ENCODE data around the gene OR5D14.

The OR5D14 gene

DNA sequence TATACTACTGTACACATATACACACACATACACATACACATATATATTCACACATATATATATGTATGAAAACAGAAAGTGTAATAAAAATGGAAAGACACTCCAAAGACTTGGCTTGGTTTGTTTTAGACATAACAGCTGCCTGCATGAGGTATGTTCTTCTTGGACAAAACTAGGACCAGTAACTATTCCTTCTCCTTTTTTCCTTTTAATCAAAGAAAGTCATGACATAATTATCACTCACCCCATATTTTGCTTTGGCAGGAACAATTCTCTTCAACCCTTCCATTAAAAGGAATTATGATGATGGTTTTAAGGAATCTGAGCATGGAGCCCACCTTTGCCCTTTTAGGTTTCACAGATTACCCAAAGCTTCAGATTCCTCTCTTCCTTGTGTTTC is at the start of gene OR5D14:
Gene OR5D14 (plus strand): TSS at position 301 of the 400 bp plus-strand sequence. CDS start 0 bp downstream, at position 301.
- Histone ChIP-seq H2AFZ (ENCODE audit: low read length) (no peak within 1 kb of the TSS), H3K36me3 (replicated peaks; ENCODE audit: insufficient read depth, low read length) (no peaks in the 10 kb centered on the region), H3F3A (ENCODE audit: insufficient read depth, low read length) (no peaks in the 10 kb centered on the region), H3K79me2 (ENCODE audit: low read length) (no peaks in the 10 kb centered on the region), H3K9me3 (replicated peaks; ENCODE audit: insufficient read depth, low read length) (no peaks in the 10 kb centered on the region), H3K4me2 (ENCODE audit: low read depth, low read length) (no peak within 1 kb of the TSS), H4K20me1 (ENCODE audit: insufficient read depth, low read length) (no peaks in the 10 kb centered on the region), H3K9ac (ENCODE audit: low read length) (no peak within 1 kb of the TSS), H3K9me2 (replicated peaks; ENCODE audit: insufficient read depth, low read length) (no peaks in the 10 kb centered on the region), H3K27ac (ENCODE audit: low read length) (no peak within 1 kb of the TSS), H3K27me3 (replicated peaks; ENCODE audit: insufficient read depth, low read length) (no peaks in the 10 kb centered on the region), H3K4me3 (ENCODE audit: low read length) (no peak within 1 kb of the TSS), H3K4me1 (ENCODE audit: low read length) (no peaks in the 10 kb centered on the region)
- DNase-seq: no peak
- TF ChIP-seq, protein P1, sequence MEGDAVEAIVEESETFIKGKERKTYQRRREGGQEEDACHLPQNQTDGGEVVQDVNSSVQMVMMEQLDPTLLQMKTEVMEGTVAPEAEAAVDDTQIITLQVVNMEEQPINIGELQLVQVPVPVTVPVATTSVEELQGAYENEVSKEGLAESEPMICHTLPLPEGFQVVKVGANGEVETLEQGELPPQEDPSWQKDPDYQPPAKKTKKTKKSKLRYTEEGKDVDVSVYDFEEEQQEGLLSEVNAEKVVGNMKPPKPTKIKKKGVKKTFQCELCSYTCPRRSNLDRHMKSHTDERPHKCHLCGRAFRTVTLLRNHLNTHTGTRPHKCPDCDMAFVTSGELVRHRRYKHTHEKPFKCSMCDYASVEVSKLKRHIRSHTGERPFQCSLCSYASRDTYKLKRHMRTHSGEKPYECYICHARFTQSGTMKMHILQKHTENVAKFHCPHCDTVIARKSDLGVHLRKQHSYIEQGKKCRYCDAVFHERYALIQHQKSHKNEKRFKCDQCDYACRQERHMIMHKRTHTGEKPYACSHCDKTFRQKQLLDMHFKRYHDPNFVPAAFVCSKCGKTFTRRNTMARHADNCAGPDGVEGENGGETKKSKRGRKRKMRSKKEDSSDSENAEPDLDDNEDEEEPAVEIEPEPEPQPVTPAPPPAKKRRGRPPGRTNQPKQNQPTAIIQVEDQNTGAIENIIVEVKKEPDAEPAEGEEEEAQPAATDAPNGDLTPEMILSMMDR (IDR thresholded peaks at IDR 0.05; ENCODE audit: low read length): no peak
- TF ChIP-seq EZH2 (optimal IDR thresholded peaks at IDR 0.05; ENCODE audit: low read depth, low read length) (no peak), EZH2phosphoT487 (IDR thresholded peaks at IDR 0.05; ENCODE audit: low read length) (no peak)

DNA sequence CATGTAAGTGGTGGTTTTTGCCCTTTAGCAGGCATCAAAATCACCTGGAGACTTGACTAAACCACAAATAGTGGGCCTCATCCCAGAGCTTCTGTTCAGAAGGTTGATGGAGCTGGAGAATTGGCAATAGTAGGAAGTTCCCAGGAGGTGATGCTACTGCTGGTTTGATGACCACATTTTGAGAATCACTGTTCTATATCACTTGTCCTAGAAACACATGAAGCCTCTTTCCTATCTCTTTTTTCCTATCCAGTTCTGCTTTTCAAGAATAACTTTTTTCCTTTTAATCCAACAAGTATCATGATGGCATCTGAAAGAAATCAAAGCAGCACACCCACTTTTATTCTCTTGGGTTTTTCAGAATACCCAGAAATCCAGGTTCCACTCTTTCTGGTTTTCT is 22.2 kb upstream of the OR5D14 start, which contains the start of gene OR5D13:
Gene OR5D13 (plus strand): TSS at position 301 of the 400 bp plus-strand sequence. CDS start 0 bp downstream, at position 301.
- no peak within 1 kb of the TSS for H3K4me3 ChIP-seq (ENCODE audit: low read length)
- no peak for TF ChIP-seq EZH2phosphoT487 (IDR thresholded peaks at IDR 0.05; ENCODE audit: low read length)
- TF ChIP-seq, protein P1 (IDR thresholded peaks at IDR 0.05; ENCODE audit: low read length): no peak
- TF ChIP-seq EZH2 (optimal IDR thresholded peaks at IDR 0.05; ENCODE audit: low read depth, low read length): no peak
- H3K4me2 ChIP-seq (ENCODE audit: low read depth, low read length): no peak within 1 kb of the TSS
- no peak within 1 kb of the TSS for H3K27ac ChIP-seq (ENCODE audit: low read length)
- H3K27me3 ChIP-seq (replicated peaks; ENCODE audit: insufficient read depth, low read length): no peaks in the 10 kb centered on the region
- H3K36me3 ChIP-seq (replicated peaks; ENCODE audit: insufficient read depth, low read length): no peaks in the 10 kb centered on the region
- no peaks in the 10 kb centered on the region for H3K79me2 ChIP-seq (ENCODE audit: low read length)
- H3K9me2 ChIP-seq (replicated peaks; ENCODE audit: insufficient read depth, low read length): no peaks in the 10 kb centered on the region
- no peak within 1 kb of the TSS for H3K9ac ChIP-seq (ENCODE audit: low read length)
- no peak for DNase-seq
- no peak within 1 kb of the TSS for H2AFZ ChIP-seq (ENCODE audit: low read length)
- no peaks in the 10 kb centered on the region for H4K20me1 ChIP-seq (ENCODE audit: insufficient read depth, low read length)
- H3F3A ChIP-seq (ENCODE audit: insufficient read depth, low read length): no peaks in the 10 kb centered on the region
- peaks cover under 1% of the 10 kb centered on the region; the same call in 1 of the 2 replicates for H3K4me1 ChIP-seq (ENCODE audit: low read length)
- no peaks in the 10 kb centered on the region for H3K9me3 ChIP-seq (replicated peaks; ENCODE audit: insufficient read depth, low read length)

- Histone ChIP-seq H3K36me3 (replicated peaks; ENCODE audit: insufficient read depth, low read length) (no peaks in the 10 kb centered on the region), H4K20me1 (ENCODE audit: insufficient read depth, low read length) (no peaks in the 10 kb centered on the region), H3K9ac (ENCODE audit: low read length) (no peak overlapping the region), H2AFZ (ENCODE audit: low read length) (no peak overlapping the region), H3K4me3 (ENCODE audit: low read length) (no peak overlapping the region), H3F3A (ENCODE audit: insufficient read depth, low read length) (no peaks in the 10 kb centered on the region), H3K4me2 (ENCODE audit: low read depth, low read length) (no peak overlapping the region), H3K27ac (ENCODE audit: low read length) (no peak overlapping the region), H3K79me2 (ENCODE audit: low read length) (no peaks in the 10 kb centered on the region), H3K4me1 (ENCODE audit: low read length) (no peaks in the 10 kb centered on the region), H3K9me3 (replicated peaks; ENCODE audit: insufficient read depth, low read length) (no peaks in the 10 kb centered on the region), H3K27me3 (replicated peaks; ENCODE audit: insufficient read depth, low read length) (no peaks in the 10 kb centered on the region), H3K9me2 (replicated peaks; ENCODE audit: insufficient read depth, low read length) (no peaks in the 10 kb centered on the region)
- DNase-seq: no peak
- TF ChIP-seq EZH2phosphoT487 (IDR thresholded peaks at IDR 0.05; ENCODE audit: low read length): no peak
- TF ChIP-seq, protein P1 (IDR thresholded peaks at IDR 0.05; ENCODE audit: low read length): no peak
- TF ChIP-seq EZH2 (optimal IDR thresholded peaks at IDR 0.05; ENCODE audit: low read depth, low read length): no peak
These were observed 3.8 kb upstream of the OR5D14 start for GRCh38 chr11:55791606-55792005.
